CD4-positive, alpha-beta memory T cell (primary cell): ENCODE results near the gene BAG1. TPM values are rescaled to one million over a fixed set of nuclear protein-coding genes. Genes with fewer than 3 reads are reported as not detected.

ENCODE experiments used
- CTCF ChIA-PET: fragments of 350-600 bp; sonication (Branson Sonifier 250); formaldehyde crosslinking; loops from one replicate; lab custom pipeline; 2021; ENCODE audit warnings: inconsistent platforms; ENCODE audit not compliant: partially characterized antibody; lab: Charles Lee
- POLR2A ChIA-PET: fragments of 350-600 bp; sonication (Branson Sonifier 250); formaldehyde crosslinking; loops from one replicate; lab custom pipeline; 2021; ENCODE audit not compliant: partially characterized antibody; lab: Charles Lee
- DNase-seq, 5 donors: peaks; one replicate each; pipeline versions ENCODE4 v3.0.0 to v3.0.0-alpha.2; 2020 to 2022; ENCODE audit warnings: mixed read lengths in 1 of 5
- H3K27ac ChIP-seq: one replicate; pipeline ENCODE4 v1.7.0; 2013; ENCODE audit warnings: low read depth, low read length
- H3K27me3 ChIP-seq: 2 replicates; pipeline ENCODE4 v1.7.0; 2013; ENCODE audit warnings: mild to moderate bottlenecking, low read length, moderate library complexity; ENCODE audit not compliant: insufficient read depth
- H3K36me3 ChIP-seq: 2 replicates; pipeline ENCODE4 v1.7.0; 2013; ENCODE audit warnings: mild to moderate bottlenecking, low read length, moderate library complexity; ENCODE audit not compliant: insufficient read depth
- H3K4me1 ChIP-seq: 2 replicates; pipeline ENCODE4 v1.7.0; 2013; ENCODE audit warnings: mild to moderate bottlenecking, low read length, moderate library complexity; ENCODE audit not compliant: insufficient read depth
- H3K4me3 ChIP-seq, 2 donors: one replicate each; pipeline ENCODE4 v1.7.0; 2013; ENCODE audit warnings: low read length in 2 of 2, mild to moderate bottlenecking in 1 of 2
- H3K9me3 ChIP-seq, 2 donors: one replicate each; pipeline ENCODE4 v1.7.0; 2013; ENCODE audit warnings: low read length in 2 of 2, control low read depth in 1 of 2; ENCODE audit not compliant: control insufficient read depth in 1 of 2
- H3K27ac Mint-ChIP-seq, 7 donors: one replicate each; pipeline ENCODE4 v1.8.0; 2020 to 2021; ENCODE audit warnings: mixed read lengths in 7 of 7, mild to moderate bottlenecking in 6 of 7, inconsistent platforms in 3 of 7, moderate library complexity in 3 of 7
- H3K27me3 Mint-ChIP-seq, 2 donors: one replicate each; pipeline ENCODE4 v1.8.0; 2020 to 2021; ENCODE audit warnings: mixed read lengths in 2 of 2
- H3K36me3 Mint-ChIP-seq, 2 donors: one replicate each; pipeline ENCODE4 v1.8.0; 2020 to 2021; ENCODE audit warnings: mixed read lengths in 2 of 2, inconsistent platforms in 1 of 2, mild to moderate bottlenecking in 1 of 2
- H3K4me1 Mint-ChIP-seq, 4 donors: one replicate each; pipeline ENCODE4 v1.8.0; 2020 to 2021; ENCODE audit warnings: mixed read lengths in 4 of 4, mild to moderate bottlenecking in 1 of 4
- H3K4me3 Mint-ChIP-seq, 8 donors: one replicate each; pipeline ENCODE4 v1.8.0; 2020 to 2021; ENCODE audit warnings: mixed read lengths in 8 of 8, mild to moderate bottlenecking in 7 of 8, moderate library complexity in 6 of 8, inconsistent platforms in 3 of 8
- H3K9me3 Mint-ChIP-seq, 8 donors: one replicate each; pipeline ENCODE4 v1.8.0; 2020 to 2021; ENCODE audit warnings: mixed read lengths in 8 of 8, mild to moderate bottlenecking in 5 of 8, inconsistent platforms in 3 of 8, moderate library complexity in 1 of 8
- intact Hi-C: fragments of 100-400 bp; cut with micrococcal nuclease; formaldehyde crosslinking; loops from one replicate; pipeline ENCODE4 v1.15.1; 2023
- polyA plus RNA-seq, 2 donors: library from polyadenylated mRNA; unstranded; fragments of 300-500 nt; fragmentation: Illumina TruSeq; gene quantifications; one replicate each; pipeline ENCODE4 v1.2.3, GENCODE V29; 2021
- total RNA-seq, 2 experiments: library from RNA; stranded (reverse); gene quantifications; one replicate each; pipeline ENCODE4 v1.2.3, GENCODE V29; 2021

The BAG1 gene
- total and polyA plus RNA-seq, 4 experiments from 2014 or later, result 53.5 to 84.9 (median 63.6) TPM

- POLR2A ChIA-PET, result interaction anchor here (1.3 to 2.7 kb wide), 2 partner anchors 23 to 37 kb away, joined by 3 to 7 read pairs; partner anchors contain the start of gene NFX1
- peaks cover 30% of the 10 kb centered on the region for H3K36me3 ChIP-seq
- intact Hi-C loops, result loop anchor here (10.0 kb wide), 2 partner anchors 548 to 778 kb away; partner anchors contain the start of genes UBAP2 and UBE2R2
Observed at GRCh38 chr9:33267151-33267767, 2.8 kb upstream of the BAG1 start.

GRCh38 chr9:33265211-33265865, 830 bp upstream of the BAG1 start:
- H3K4me3 Mint-ChIP-seq, result peak overlapping the region; percentile 90 to 96 (median 94)
- Histone ChIP-seq H3K36me3 (peaks cover 28% of the 10 kb centered on the region), H3K27ac (peak overlapping the region; percentile 76), H3K4me3 (peak overlapping the region; percentile 71 to 85), H3K4me1 (peaks cover 38% of the 10 kb centered on the region), H3K9me3 (no peaks in the 10 kb centered on the region), H3K27me3 (no peaks in the 10 kb centered on the region)
- intact Hi-C loops, result loop anchor here (1.0 to 10.0 kb wide), 4 partner anchors 209 to 779 kb away; partner anchors contain the start of genes UBAP2 and UBE2R2
- H3K9me3 Mint-ChIP-seq, result no peaks in the 10 kb centered on the region
- peaks cover 34 to 53% (median 42%) of the 10 kb centered on the region in 4 donors for H3K4me1 Mint-ChIP-seq
- CTCF ChIA-PET, result interaction anchor here (0.5 to 2.1 kb wide), 4 partner anchors 11 to 1338 kb away, joined by 3 to 5 read pairs (median 4); no protein-coding TSS in a partner anchor
- peak overlapping the region; percentile 90 to 99 (median 97) for H3K27ac Mint-ChIP-seq
- POLR2A ChIA-PET, result interaction anchor here (0.7 to 3.5 kb wide), 7 partner anchors 18 to 551 kb away, joined by 3 to 58 read pairs (median 3); partner anchors contain the start of genes B4GALT1, DNAJA1, NFX1 and SMU1
- peak in 1 of 5 donors; percentile 39 for DNase-seq
- peaks cover 25 to 63% of the 10 kb centered on the region in 2 donors for H3K36me3 Mint-ChIP-seq
- no peaks in the 10 kb centered on the region for H3K27me3 Mint-ChIP-seq

More at GRCh38 chr9:33267151-33267767, 2.8 kb upstream of the BAG1 start:
- no peaks in the 10 kb centered on the region for H3K9me3 Mint-ChIP-seq
- no peak overlapping the region for H3K4me3 ChIP-seq
- H3K36me3 Mint-ChIP-seq, result peaks cover 21 to 64% of the 10 kb centered on the region in 2 donors
- no peak for DNase-seq
- peaks cover 38% of the 10 kb centered on the region for H3K4me1 ChIP-seq
- H3K4me3 Mint-ChIP-seq, result peak overlapping the region in 3 of 8 donors; percentile 3 to 11 (median 6)
- no peaks in the 10 kb centered on the region for H3K27me3 Mint-ChIP-seq
- peaks cover 33 to 53% (median 44%) of the 10 kb centered on the region in 4 donors for H3K4me1 Mint-ChIP-seq
- CTCF ChIA-PET, result interaction anchor here (1.5 kb wide), 1 partner anchor 20 kb away, joined by 5 read pairs; no protein-coding TSS in a partner anchor
- H3K27me3 ChIP-seq, result no peaks in the 10 kb centered on the region
- no peaks in the 10 kb centered on the region for H3K9me3 ChIP-seq
- H3K27ac ChIP-seq, result no peak overlapping the region
- peak overlapping the region in 6 of 7 donors; percentile 1 to 87 (median 40) for H3K27ac Mint-ChIP-seq

- DNase-seq, result peak in 3 of 5 donors; percentile 20 to 64 (median 23)
- ChIA-PET POLR2A (interaction anchor here (1.0 to 3.5 kb wide), 10 partner anchors 9 to 239 kb away, joined by 3 to 58 read pairs (median 4); partner anchors contain the start of genes AQP3, B4GALT1, DNAJA1 and NFX1), CTCF (interaction anchor here (1.9 to 2.1 kb wide), 2 partner anchors 26 to 38 kb away, joined by 5 read pairs; partner anchors contain the start of gene NFX1)
- no peaks in the 10 kb centered on the region for H3K9me3 ChIP-seq
- intact Hi-C loops, result loop anchor here (1.0 to 10.0 kb wide), 8 partner anchors 26 to 781 kb away; partner anchors contain the start of genes APTX, B4GALT1, DNAJA1 and NFX1
- H3K27me3 ChIP-seq, result no peaks in the 10 kb centered on the region
- H3K4me1 ChIP-seq, result peaks cover 38% of the 10 kb centered on the region
- H3K36me3 ChIP-seq, result peaks cover 34% of the 10 kb centered on the region
- Mint-ChIP-seq H3K27me3 (no peaks in the 10 kb centered on the region), H3K4me1 (peaks cover 38 to 53% (median 45%) of the 10 kb centered on the region in 4 donors), H3K9me3 (no peaks in the 10 kb centered on the region), H3K27ac (peak overlapping the region; percentile 84 to 99 (median 95)), H3K4me3 (peak overlapping the region; percentile 93 to 100 (median 97)), H3K36me3 (peaks cover 33 to 67% of the 10 kb centered on the region in 2 donors)
- H3K27ac ChIP-seq, result peak overlapping the region; percentile 76
- H3K4me3 ChIP-seq, result peak overlapping the region; percentile 51 to 71
Observed at GRCh38 chr9:33264003-33264472, 470 bp downstream of the BAG1 start.

- Histone ChIP-seq H3K9me3 (no peaks in the 10 kb centered on the region), H3K36me3 (peaks cover 29% of the 10 kb centered on the region), H3K27ac (peak overlapping the region; percentile 76), H3K27me3 (no peaks in the 10 kb centered on the region), H3K4me1 (peaks cover 38% of the 10 kb centered on the region), H3K4me3 (peak overlapping the region; percentile 51 to 71)
- no peaks in the 10 kb centered on the region for H3K27me3 Mint-ChIP-seq
- peaks cover 38 to 56% (median 45%) of the 10 kb centered on the region in 4 donors for H3K4me1 Mint-ChIP-seq
- ChIA-PET CTCF (interaction anchor here (1.0 to 2.1 kb wide), 3 partner anchors 27 to 37 kb away, joined by 3 to 5 read pairs (median 5); partner anchors contain the start of gene NFX1), POLR2A (interaction anchor here (0.6 to 3.5 kb wide), 10 partner anchors 8 to 238 kb away, joined by 3 to 58 read pairs (median 4); partner anchors contain the start of genes AQP3, B4GALT1, DNAJA1 and NFX1)
- H3K4me3 Mint-ChIP-seq, result peak overlapping the region; percentile 93 to 100 (median 97)
- no peaks in the 10 kb centered on the region for H3K9me3 Mint-ChIP-seq
- DNase-seq, result peak in 1 of 5 donors; percentile 33
- H3K27ac Mint-ChIP-seq, result peak overlapping the region; percentile 84 to 99 (median 95)
- intact Hi-C loops, result loop anchor here (1.0 to 10.0 kb wide), 8 partner anchors 27 to 781 kb away; partner anchors contain the start of genes APTX, B4GALT1, DNAJA1 and NFX1
- peaks cover 40 to 72% of the 10 kb centered on the region in 2 donors for H3K36me3 Mint-ChIP-seq
Observed at GRCh38 chr9:33263131-33264002, 1.1 kb downstream of the BAG1 start.

- Mint-ChIP-seq H3K27me3 (no peaks in the 10 kb centered on the region), H3K4me1 (peaks cover 18 to 29% (median 27%) of the 10 kb centered on the region in 4 donors), H3K27ac (peak overlapping the region in 2 of 7 donors; percentile 50 to 64), H3K36me3 (peaks cover 45 to 75% of the 10 kb centered on the region in 2 donors), H3K9me3 (peaks cover 0 to 1% (median 0%) of the 10 kb centered on the region in 8 donors), H3K4me3 (no peak overlapping the region)
- H3K36me3 ChIP-seq, result peaks cover 47% of the 10 kb centered on the region
- POLR2A ChIA-PET, result no interaction called here
- intact Hi-C loops, result loop anchor here (10.0 kb wide), 2 partner anchors 554 to 784 kb away; partner anchors contain the start of genes UBAP2 and UBE2R2
- H3K27ac ChIP-seq, result no peak overlapping the region
- CTCF ChIA-PET, result no interaction called here
- H3K4me1 ChIP-seq, result peaks cover 16% of the 10 kb centered on the region
- H3K4me3 ChIP-seq, result no peak overlapping the region
- H3K9me3 ChIP-seq, result no peaks in the 10 kb centered on the region
- H3K27me3 ChIP-seq, result no peaks in the 10 kb centered on the region
- DNase-seq, result no peak
Observed at GRCh38 chr9:33260372-33260771, 4.1 kb downstream of the BAG1 start.

- ChIA-PET POLR2A (no interaction called here), CTCF (no interaction called here)
- Histone ChIP-seq H3K4me1 (no peaks in the 10 kb centered on the region), H3K36me3 (peaks cover 60% of the 10 kb centered on the region), H3K27me3 (no peaks in the 10 kb centered on the region), H3K27ac (no peak overlapping the region), H3K9me3 (no peaks in the 10 kb centered on the region), H3K4me3 (no peak overlapping the region)
- Mint-ChIP-seq H3K36me3 (peaks cover 59 to 82% of the 10 kb centered on the region in 2 donors), H3K9me3 (peaks cover 0 to 1% (median 0%) of the 10 kb centered on the region in 8 donors), H3K27me3 (no peaks in the 10 kb centered on the region), H3K4me1 (peaks cover 3 to 11% (median 5%) of the 10 kb centered on the region in 4 donors), H3K4me3 (no peak overlapping the region), H3K27ac (no peak overlapping the region)
- no peak for DNase-seq
- intact Hi-C loops, result no loop called here
Observed at GRCh38 chr9:33257276-33257675, 7.2 kb downstream of the BAG1 start.
